Right lobe of liver (tissue), 4 donors: ENCODE data around the gene ATP2A1.

Experiments used
- CTCF ChIP-seq, 4 donors: fragments of 200-600 bp in 3 of 4; fragments of 450-650 bp in 1 of 4; IDR thresholded peaks; one replicate each; pipeline versions ENCODE4 v1.5.1 to v1.8.0; 2016 to 2022; ENCODE audit warnings: antibody characterized with exemption in 4 of 4, mild to moderate bottlenecking in 2 of 4
- POLR2A ChIP-seq: fragments of 450-650 bp; IDR thresholded peaks from one replicate; pipeline ENCODE4 v1.6.1; 2017; ENCODE audit warnings: antibody characterized with exemption, mild to moderate bottlenecking
- donor health status: DM: no; HTN: no; CAD: no.
- donor health status: DM: no; HTN: no; CAD: no.
- donor health status: DM: no; HTN: yes; CAD: no.

GRCh38 chr16:28927815-28928214, 49.5 kb downstream of the ATP2A1 start:
- TF ChIP-seq CTCF (IDR thresholded peaks at IDR 0.05) (no peak), POLR2A (no peak)
